Astrocyte (in vitro differentiated cells and primary cell): ENCODE results near the gene EXOC4.

Experiments
- EZH2 ChIP-seq: IDR thresholded peaks from 2 replicates; pipeline ENCODE4 v1.6.1; 2012; ENCODE audit warnings: mild to moderate bottlenecking, low read length, inconsistent platforms; ENCODE audit not compliant: insufficient read depth
- TF ChIP-seq, protein P1 (sequence below): IDR thresholded peaks from 2 replicates; pipeline ENCODE4 v1.5.1; 2011; ENCODE audit warnings: low read depth, mild to moderate bottlenecking, inconsistent platforms, low read length, moderate library complexity; ENCODE audit not compliant: insufficient read depth

DNA sequence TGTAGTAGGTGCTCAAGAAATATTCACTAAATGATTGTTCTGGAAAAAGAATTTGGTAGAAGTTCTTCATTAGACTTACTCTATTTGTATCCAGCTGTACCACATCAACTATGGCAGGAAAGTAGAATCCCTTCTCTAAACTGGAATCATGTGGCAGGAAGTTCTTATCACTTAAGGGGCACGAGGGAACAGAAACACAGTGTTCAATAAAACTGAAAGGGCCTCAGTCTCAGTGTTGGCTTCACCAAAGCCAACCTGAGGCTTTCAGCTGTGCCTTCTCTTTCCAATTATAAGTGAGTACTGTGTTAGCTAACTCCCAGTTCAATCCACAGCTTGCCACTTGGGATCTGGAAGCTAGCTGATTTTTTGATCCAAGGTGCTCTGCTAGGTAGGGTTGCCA, 616.7 kb downstream of the EXOC4 start:
- TF ChIP-seq, protein P1, sequence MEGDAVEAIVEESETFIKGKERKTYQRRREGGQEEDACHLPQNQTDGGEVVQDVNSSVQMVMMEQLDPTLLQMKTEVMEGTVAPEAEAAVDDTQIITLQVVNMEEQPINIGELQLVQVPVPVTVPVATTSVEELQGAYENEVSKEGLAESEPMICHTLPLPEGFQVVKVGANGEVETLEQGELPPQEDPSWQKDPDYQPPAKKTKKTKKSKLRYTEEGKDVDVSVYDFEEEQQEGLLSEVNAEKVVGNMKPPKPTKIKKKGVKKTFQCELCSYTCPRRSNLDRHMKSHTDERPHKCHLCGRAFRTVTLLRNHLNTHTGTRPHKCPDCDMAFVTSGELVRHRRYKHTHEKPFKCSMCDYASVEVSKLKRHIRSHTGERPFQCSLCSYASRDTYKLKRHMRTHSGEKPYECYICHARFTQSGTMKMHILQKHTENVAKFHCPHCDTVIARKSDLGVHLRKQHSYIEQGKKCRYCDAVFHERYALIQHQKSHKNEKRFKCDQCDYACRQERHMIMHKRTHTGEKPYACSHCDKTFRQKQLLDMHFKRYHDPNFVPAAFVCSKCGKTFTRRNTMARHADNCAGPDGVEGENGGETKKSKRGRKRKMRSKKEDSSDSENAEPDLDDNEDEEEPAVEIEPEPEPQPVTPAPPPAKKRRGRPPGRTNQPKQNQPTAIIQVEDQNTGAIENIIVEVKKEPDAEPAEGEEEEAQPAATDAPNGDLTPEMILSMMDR: no peak
- TF ChIP-seq EZH2: no peak
